ENCODE data around the gene AFG1L. TPM values are rescaled to one million over a fixed set of nuclear protein-coding genes. Genes with fewer than 3 reads are reported as not detected.
A peak's percentile ranks its signal among the peaks of the same experiment; 100 is the strongest.

The AFG1L gene
- polyA plus RNA-seq, 1 of the 3 experiments (the other 2 are of a cell fraction), result 0.71 TPM

- Histone ChIP-seq H2AFZ (ENCODE audit: low read depth) (no peak overlapping the region), H3K27me3 (ENCODE audit: insufficient read depth) (no peaks in the 10 kb centered on the region), H3K4me1 (ENCODE audit: control insufficient read depth in 1 of 2, insufficient read depth in 2 of 2, low read depth in 1 of 2, low read length in 1 of 2) (peaks cover 0 to 18% of the 10 kb centered on the region in 2 experiments; a peak in 2 of 4 replicates), H3K27ac (ENCODE audit: low read depth in 2 of 2, low read length in 1 of 2) (no peak overlapping the region), H3K4me3 (ENCODE audit: low read depth in 2 of 2, low read length in 1 of 2) (no peak overlapping the region), H3K9ac (no peak overlapping the region), H4K20me1 (ENCODE audit: insufficient read depth) (peaks cover 17% of the 10 kb centered on the region), H3K79me2 (ENCODE audit: insufficient read depth) (peaks cover 99% of the 10 kb centered on the region), H3K9me2 (no peaks in the 10 kb centered on the region), H3K4me2 (no peak overlapping the region), H3K9me3 (no peaks in the 10 kb centered on the region), H3K36me3 (replicated peaks in 1 of 2; ENCODE audit: control insufficient read depth in 1 of 2, insufficient read depth in 2 of 2, low read length in 1 of 2) (peaks cover 0 to 6% of the 10 kb centered on the region in 2 experiments), H3F3A (replicated peaks; ENCODE audit: insufficient read depth) (no peaks in the 10 kb centered on the region)
- WGBS (ENCODE audit: low lambda C conversion rate), result 90% methylated on average over 1 of the region's 1 CpG
- CTCF ChIA-PET, result interaction anchor here (1.3 kb wide), 1 partner anchor 137 kb away, joined by 3 read pairs; no protein-coding TSS in a partner anchor
- DNase-seq, result no peak
- TF ChIP-seq CHD2 (IDR thresholded peaks at IDR 0.05; ENCODE audit: low read length, partially characterized antibody) (no peak), SIN3A (IDR thresholded peaks at IDR 0.05; ENCODE audit: borderline replicate concordance, low read depth, low read length) (no peak), USF2 (IDR thresholded peaks at IDR 0.05; ENCODE audit: borderline replicate concordance, low read depth, low read length) (no peak), TCF12 (IDR thresholded peaks at IDR 0.05) (no peak), NRF1 (IDR thresholded peaks at IDR 0.05; ENCODE audit: low read depth, low read length) (no peak), FOXJ3 (CRISPR knock-in tag; IDR thresholded peaks at IDR 0.05) (no peak)
- POLR2A ChIA-PET, result no interaction called here
These were observed 41.6 kb upstream of the AFG1L start for GRCh38 chr6:108253241-108253640.

GRCh38 chr6:108254433-108255410 lies 40.1 kb upstream of the AFG1L start:
- peak; percentile 28 for TF ChIP-seq CHD2 (IDR thresholded peaks at IDR 0.05; ENCODE audit: low read length, partially characterized antibody)
- TF ChIP-seq USF2 (IDR thresholded peaks at IDR 0.05; ENCODE audit: borderline replicate concordance, low read depth, low read length), result no peak
- peak; percentile 49; the same call in 1 of the 2 replicates for TF ChIP-seq MXI1 (IDR thresholded peaks at IDR 0.05; ENCODE audit: low read depth, low read length)
- 0 out of 2 replicates have a peak, but pooled peaks have one; percentile 5 for TF ChIP-seq RAD21 (IDR thresholded peaks at IDR 0.05; ENCODE audit: low read length)
- no peak for TF ChIP-seq JUND (IDR thresholded peaks at IDR 0.05)
- TF ChIP-seq REST (IDR thresholded peaks at IDR 0.05; ENCODE audit: low read depth, low read length), result no peak
- TF ChIP-seq GATA2 (CRISPR knock-in tag; IDR thresholded peaks at IDR 0.05), result peak; percentile 35; the same call in 1 of the 2 replicates
- Histone ChIP-seq H3K27me3 (ENCODE audit: insufficient read depth) (no peaks in the 10 kb centered on the region), H3K4me1 (ENCODE audit: control insufficient read depth in 1 of 2, insufficient read depth in 2 of 2, low read depth in 1 of 2, low read length in 1 of 2) (peaks cover 0 to 17% of the 10 kb centered on the region in 2 experiments; a peak in 2 of 4 replicates), H3K4me2 (no peak overlapping the region), H3K36me3 (replicated peaks in 1 of 2; ENCODE audit: control insufficient read depth in 1 of 2, insufficient read depth in 2 of 2, low read length in 1 of 2) (peaks cover 0 to 6% of the 10 kb centered on the region in 2 experiments), H3K79me2 (ENCODE audit: insufficient read depth) (peaks cover 99% of the 10 kb centered on the region), H3K4me3 (ENCODE audit: low read depth in 2 of 2, low read length in 1 of 2) (no peak overlapping the region), H2AFZ (ENCODE audit: low read depth) (no peak overlapping the region), H3K9me3 (no peaks in the 10 kb centered on the region), H3F3A (replicated peaks; ENCODE audit: insufficient read depth) (no peaks in the 10 kb centered on the region), H3K9ac (no peak overlapping the region), H4K20me1 (ENCODE audit: insufficient read depth) (peaks cover 16% of the 10 kb centered on the region), H3K27ac (ENCODE audit: low read depth in 2 of 2, low read length in 1 of 2) (peak overlapping the region in 1 of 2 experiments; percentile 57; a peak in 2 of 4 replicates), H3K9me2 (no peaks in the 10 kb centered on the region)
- 94% methylated on average over 4 of the region's 4 CpGs for WGBS (ENCODE audit: low lambda C conversion rate)
- ChIA-PET POLR2A (no interaction called here), CTCF (interaction anchor here (1.1 to 1.5 kb wide), 3 partner anchors 25 to 238 kb away, joined by 3 to 8 read pairs (median 4); no protein-coding TSS in a partner anchor)
- DNase-seq, result peak; percentile 59

Data from SK-N-SH (cell line).